GM18511 (cell line): Measurements from ENCODE around the gene FGF8.

Experiments
- ATAC-seq: cut with Tn5 transposase; IDR thresholded peaks from one replicate; pipeline ENCODE4 v1.9.1; 2021; ENCODE audit warnings: mild to moderate bottlenecking, moderate library complexity; ENCODE audit not compliant: unreplicated experiment

Gene FGF8

DNA sequence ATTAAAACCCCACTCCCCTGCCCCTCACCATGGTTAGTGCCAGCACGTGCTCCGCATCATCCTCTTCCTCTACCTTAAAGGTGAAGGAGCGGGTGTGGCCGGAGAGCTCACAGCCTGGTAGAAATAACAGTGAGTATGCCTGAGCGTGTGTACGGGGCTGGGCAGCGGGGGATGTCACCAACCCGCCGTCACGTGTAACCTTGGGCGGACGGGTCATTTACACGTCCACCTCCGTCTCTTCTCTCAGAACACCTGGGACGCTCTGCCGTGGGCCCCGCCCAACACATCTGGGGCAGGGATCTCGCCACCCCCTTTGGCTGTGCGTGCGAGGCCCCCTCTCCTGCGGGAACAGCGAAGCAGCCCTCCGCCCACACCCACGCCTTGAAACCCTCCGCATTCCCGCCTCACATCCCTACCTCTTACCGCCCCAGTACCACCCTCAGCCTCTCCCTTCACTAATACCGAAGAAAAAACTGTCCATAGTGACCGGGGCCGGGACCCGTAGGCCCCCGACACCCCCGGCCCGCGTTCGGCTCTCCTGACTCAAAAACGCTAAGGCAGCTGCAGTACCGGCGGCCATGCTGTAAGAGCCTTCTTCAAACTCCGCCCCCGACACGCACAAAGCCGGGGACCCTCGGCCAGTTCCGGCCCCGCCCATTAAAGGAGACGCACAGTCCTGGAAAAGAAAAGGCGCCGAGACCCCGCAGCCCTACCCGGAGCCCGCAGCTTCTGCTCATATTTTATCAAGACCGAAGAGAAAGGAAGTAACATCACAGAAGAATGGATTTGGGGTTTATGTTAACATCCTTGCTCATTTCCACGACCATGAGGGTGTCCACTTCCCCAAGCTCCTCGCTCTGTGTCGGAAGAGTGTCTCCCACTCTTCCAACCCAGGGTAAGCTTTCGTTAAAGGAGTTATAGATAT lies 7.2 kb upstream of the FGF8 start, which contains the start of gene NPM3:
NPM3 (minus strand) TSS at position 636 of the 925 bp plus-strand sequence; CDS start at position 580, 56 bp downstream.
- peak; percentile 69 for ATAC-seq

DNA sequence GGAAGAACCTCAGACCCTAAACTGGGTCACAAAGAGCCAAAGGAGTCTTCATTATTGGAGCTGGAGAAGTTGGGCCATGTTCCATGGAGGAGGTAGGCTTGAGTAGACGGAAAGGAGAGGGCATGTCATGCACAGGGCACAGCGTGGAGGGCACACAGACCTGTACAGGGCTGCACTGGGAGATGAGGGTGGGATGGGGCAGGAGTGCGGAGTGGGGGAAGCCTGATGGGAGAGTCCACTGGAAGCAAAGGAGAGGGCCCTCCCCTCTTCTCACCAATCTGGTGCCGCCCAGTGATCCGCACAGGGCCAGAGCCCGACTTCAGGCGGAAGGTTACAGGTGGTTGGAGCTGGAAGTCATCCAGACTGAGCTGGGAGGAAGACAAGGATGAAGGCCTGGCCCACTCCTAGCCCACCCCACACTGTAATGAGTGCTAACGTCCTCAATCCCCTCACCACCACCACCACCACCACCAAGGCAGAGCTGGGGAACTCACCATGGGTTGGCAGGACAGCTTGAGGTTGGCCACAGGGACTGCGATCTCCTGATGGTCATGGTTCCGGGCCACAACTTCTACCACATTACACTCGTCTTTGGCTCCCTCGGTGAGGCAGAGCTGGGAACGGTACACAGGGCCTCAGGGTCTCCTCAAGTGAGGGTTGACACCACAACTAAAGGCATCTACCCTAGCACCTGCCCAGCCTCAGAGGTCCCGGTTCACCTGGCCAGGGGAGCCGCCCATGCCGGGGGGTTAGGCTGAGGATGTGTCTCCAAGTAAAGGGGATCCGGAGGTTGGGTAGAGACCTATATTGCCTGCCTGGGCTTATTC lies 6.3 kb upstream of the FGF8 start:
- no peak for ATAC-seq

DNA sequence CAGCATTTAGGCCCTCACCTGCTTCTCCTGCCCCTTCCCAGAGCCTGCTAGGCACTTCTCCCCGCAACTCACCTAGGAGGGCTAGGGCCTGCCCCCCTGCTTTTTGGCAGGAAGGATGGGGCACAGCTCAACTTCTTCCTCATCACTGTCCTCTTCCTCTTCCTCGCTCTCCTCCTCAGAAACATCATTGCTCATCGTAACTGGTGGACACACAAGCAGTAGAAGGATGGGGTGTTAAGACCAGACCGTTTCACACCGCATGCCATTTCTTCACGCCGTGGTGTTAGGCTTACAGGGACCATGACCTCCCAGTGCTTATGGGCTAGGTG lies 5.7 kb upstream of the FGF8 start:
- no peak for ATAC-seq

DNA sequence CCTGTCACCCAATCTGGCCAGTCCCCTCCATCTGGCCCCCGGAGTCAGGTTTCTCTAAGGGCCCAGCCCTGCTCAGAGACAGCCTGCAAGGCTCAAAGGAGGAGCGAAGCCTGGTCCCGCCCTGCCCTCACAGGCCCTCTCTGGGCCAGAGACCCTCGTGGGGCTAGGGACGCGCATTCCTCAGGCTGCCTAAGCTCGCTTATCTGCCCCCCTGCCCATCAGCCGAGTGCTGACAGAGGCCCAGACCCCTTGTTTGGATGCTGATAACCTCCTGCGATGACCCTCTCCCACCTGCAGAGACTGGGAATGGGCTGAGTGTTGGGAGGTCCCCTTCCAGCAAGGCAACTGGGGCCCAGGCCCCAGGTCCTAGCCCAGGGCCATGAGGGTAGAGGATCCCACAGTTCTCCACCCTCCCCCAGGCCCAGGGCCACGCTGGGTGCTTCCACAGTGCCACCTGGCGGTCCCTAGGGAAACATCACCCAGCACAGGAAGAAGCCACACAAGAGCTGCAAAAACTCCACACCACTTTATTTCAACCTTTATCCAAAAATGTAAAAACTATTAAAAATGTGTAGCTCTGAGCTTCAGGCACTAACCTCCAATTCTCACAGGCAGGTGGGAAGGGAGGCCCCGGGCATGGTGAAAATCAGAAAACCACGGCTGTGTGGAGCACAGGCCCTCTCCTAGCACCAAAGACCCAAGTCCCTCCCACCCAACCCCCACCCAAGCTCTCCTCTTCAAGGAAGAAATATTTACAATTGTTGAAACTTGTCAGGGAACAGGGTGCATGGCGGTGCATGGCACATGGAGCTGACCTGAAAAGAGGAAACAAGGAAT lies 5.1 kb upstream of the FGF8 start:
- peak; percentile 46 for ATAC-seq

DNA sequence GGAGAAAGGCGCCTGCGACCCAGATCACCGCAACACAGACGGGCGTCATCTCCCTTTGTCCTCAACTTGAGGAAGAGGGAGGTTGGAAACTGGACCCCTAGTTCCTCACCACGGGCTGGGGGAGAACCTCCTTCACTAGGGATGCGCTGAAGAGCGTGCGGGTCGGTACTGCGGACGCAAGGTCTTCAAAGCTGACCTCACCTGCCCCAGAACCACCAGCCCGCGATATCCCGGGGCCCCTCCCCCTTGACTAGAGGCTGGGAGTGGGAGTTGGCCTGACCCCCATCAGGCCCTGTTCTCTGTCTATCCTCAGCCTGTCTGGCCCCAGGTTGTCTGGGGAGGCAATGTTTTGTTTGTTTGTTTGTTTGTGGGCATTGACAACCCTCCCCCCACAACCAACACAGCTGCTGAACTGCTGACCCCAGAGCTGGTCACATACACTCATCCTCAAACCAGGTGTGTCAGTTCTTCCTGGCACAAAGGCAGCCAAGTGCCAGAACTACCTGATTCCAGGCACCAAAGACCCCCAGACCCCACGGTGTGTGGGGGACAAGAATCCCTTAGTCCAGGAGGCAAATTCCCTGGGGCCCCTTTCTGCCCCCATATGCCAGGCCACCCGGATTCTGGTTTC lies 4.4 kb upstream of the FGF8 start:
- ATAC-seq: no peak

DNA sequence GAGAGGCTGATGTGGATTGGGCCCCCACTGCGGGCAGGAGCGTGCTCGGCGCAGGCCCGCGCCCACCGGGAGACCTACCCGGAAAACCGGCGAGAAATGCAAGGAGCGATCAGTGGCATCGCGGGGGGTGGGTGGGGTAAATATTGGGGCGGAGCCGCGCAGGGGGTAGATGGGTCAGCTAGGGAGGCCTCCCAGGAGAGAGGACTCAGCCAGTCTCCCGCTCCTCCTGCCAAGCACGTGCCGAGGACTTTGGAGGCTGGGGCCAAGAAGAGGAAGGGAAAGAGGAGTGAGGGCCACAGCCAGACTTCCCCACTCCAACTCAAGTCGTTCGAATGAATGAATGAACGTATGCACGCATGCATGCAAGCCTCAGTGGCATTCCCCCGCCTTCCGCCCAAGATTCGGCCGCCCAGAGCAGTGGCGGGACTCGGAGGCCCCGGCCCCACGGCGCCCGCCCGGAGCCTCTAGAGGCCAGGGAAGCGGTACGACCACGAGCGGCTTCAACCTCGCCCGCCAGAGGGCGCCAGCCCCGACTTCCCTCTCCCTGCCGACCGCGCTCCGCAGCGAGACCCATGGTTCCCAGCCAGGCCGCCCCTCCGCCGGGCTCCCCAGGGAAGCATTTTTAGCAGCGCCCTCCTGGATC lies 3.8 kb upstream of the FGF8 start:
- ATAC-seq: peak; percentile 48

DNA sequence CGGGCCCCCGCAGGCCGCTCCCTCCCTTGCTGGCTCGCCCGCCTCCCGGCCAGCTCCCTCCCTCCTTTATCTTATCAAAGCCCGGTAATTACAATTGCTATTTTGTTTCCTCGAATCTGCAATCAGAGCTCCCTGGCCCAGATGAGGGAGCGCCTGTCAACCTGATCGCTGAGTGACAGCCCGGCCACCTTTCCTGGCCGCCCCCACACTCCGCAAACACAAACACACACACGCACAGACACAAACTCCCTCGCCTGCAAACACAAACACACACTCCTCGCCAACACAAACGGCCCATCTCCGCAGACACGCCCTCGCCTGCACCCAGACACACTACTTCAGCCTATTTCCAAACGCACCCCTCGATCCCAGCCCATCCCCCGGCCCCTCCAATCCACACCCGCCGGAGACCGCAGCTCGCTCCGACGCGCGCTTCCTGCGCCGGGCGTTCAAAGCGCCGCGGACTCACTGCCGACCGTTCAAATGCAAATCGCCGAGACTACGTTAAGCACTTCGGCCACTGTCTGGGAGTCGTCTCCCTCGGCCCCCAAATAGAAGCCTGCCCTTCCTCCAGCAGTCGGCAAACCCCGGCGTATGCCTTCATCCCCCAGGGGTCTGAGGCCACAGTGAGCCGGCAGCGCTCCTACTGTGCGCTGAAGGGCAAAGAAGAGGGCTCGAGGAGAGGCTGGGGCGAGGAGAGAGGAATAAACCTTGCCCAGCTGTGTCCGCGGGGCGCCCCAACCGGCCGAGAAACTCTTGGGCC lies 3.0 kb upstream of the FGF8 start:
- no peak for ATAC-seq

DNA sequence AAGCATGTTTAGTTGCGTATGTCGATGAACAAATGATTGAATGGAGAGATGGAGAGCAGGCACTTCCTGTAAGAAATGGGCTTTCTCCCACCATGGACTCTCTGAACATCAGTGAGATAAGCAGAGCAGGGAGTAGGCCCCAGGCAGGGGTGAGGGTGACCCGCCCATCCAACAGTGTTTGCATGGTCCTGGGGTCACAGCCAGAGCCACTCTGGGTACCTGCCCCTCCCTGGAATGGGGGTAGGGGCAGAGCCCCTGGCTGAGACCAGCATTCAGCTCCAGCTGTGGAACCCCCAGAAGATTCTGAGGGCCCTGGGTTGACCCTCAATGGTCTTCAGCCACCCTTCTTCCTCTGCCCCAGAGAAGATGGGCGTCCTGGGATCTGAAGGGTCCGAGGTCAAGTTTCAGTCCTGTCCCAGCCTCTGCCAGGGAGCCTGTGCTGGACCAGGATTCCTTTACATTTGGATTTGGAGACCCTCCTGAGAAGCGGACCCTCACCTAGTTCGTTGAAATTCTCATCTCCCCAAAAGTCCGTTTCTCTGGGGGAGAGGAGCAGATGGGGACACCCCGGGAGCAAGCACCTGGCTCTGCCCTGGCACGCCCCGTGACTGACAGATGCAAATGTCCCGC lies 2.4 kb upstream of the FGF8 start:
- no peak for ATAC-seq

DNA sequence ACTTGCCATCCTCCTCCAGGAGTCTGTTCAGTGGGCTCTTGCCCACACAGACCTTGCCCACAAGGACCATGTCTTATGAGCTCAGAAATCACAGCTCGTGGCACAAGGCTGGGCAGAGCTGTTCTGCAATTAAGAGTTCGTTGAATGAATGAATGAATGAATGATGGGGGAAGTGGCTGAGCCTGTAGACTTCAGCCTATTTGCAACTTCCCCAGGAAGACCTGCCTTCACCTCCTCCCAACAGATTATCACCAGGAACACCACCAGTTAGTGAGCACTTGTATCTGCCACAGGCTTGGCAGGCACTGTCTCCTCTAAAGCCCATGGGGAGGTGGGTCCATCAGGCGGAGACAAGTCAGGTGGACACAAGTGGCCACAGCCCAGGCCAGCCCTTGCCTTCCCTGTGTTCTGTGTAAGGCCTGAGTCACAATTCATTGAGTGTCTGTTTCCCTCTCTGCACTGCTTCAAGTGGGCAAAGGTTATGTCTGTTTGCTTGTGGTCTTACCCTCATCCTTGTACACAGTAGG lies 1.8 kb upstream of the FGF8 start:
- ATAC-seq: no peak

DNA sequence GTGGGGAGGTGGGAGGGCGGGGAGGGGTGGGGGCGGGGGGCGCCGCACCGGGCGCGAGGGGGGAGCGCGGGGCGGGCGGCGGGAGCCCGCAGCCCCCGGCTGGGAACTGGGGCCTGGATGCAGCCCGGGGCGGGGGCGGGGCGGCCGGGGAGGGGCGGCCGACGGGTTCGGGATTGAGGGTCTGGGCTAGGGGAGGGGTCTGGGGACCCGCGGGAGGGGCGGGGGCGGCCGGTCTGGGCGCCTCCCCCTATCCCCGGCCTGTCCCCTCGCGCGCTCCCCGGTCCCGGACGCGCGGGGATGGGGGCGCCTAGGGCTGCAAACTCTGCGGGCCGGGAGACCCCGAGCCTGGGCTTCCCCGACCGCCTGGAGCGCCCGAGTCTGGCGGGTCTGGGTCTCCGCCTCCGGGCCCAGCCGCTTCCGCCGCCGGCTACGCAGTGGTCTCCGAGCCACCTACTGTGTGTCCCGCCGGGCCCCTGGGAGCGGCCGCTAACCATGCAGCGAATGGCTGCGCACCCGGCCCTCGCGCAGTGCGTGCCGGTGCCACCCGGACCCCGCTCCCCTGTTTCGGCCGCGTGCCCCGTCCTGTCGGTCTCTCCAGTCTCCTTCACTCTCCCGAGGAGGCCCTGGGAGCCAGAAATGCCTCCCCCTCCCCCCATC lies 375 bp upstream of the FGF8 start:
- no peak for ATAC-seq

DNA sequence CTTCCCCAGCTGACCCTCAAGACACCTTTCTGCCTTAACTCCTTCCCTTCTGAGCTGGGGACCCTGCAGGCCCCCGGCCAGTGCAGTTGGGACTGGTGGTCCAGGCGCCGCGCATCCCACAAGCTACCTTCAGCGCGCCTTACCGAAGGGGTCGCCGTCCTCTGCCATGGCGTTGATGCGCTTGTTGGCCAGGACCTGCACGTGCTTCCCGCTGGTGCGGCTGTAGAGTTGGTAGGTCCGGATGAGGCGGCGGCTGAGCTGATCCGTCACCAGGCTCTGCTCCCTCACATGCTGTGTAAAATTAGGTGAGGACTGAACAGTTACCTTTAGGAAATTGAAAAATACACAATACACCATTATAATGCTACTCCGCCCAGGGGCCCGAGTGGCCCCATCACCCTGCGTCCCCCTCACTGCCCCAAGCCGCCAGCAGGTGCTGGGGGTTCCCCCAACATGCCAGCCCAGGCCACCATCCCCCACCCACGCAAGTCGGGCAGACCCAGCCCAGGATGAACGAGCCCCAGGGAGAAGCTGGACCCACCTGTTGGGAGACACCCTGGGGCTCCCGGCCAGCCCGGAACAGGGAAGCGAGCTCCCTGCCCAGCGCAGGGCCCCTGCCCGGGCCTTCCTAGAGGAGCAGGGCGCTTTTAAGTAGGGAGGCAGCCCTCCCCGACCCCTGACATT lies 1.2 kb downstream of the FGF8 start:
- no peak for ATAC-seq

DNA sequence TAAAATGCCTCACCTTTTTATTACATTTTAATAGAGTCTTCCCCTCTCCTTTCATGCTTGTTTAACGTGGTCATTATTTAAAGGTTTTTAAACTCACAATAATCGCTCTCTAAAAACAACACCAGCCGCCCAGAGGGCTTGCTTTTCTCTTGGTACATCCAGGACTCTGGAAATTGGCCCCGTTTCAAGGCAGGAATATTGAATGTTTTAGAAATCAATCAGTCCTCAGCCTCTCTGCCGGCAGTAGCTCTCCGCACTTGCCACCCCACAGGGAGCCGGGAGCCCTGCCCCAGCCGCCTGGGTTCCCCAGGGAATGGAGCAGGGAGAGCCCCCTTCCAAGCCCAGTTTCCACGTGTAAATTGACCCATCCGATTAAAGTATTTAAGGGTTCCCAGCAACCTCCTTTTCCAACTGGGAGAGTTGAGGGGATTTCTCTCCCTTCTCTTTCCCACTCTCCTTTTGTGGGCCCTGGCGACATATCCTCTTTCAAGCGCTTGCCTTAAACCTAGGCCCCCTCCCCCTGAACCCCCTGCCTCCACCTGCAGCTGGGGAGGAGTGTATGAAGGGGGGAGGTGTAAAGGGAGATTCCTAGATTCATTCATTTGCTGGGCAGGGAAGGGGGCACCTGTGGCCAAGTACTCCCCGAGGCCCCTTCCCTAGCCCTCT lies 1.9 kb downstream of the FGF8 start:
- ATAC-seq: no peak

DNA sequence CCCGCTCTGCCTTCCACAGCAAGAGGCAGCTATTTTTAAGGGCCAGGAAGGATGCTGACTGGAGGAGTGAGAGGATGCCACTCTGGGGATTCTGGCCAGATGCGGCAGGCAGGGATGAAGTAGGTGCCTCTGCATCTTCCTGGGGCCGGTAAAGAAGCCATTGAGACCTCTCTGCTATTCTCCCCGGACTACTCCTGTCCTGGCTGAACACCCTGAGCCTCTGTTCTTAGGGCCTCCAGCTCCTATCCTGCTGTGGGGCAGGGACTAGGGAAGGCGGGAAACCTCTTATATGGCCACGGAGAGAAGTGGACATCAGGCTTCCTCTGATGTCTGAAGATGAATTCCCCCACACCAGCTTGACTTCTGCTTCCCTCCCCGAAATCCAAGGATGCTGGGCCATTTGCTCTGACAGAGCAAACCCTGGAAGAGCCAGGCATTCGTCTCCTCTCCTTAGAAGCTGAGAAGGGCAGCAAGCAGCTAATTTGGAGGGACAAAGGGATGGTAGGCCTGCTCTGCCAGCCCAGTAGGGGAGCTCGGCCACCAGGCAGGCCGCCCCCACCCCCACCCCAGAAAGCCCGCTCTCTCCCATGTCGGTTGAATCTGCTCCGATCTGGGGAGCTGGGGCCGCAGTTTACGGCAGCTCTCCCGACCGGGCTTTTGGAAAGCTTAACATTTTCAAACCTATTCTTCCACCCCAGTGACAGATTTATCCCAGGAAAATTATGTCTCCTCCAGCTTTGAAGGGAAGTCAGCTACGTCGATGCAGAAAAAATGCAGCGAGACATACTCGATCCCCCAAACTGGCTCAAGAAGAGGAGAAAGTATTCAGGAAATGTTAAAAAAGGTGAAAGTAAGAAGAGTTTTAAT lies 2.8 kb downstream of the FGF8 start:
- ATAC-seq: no peak

DNA sequence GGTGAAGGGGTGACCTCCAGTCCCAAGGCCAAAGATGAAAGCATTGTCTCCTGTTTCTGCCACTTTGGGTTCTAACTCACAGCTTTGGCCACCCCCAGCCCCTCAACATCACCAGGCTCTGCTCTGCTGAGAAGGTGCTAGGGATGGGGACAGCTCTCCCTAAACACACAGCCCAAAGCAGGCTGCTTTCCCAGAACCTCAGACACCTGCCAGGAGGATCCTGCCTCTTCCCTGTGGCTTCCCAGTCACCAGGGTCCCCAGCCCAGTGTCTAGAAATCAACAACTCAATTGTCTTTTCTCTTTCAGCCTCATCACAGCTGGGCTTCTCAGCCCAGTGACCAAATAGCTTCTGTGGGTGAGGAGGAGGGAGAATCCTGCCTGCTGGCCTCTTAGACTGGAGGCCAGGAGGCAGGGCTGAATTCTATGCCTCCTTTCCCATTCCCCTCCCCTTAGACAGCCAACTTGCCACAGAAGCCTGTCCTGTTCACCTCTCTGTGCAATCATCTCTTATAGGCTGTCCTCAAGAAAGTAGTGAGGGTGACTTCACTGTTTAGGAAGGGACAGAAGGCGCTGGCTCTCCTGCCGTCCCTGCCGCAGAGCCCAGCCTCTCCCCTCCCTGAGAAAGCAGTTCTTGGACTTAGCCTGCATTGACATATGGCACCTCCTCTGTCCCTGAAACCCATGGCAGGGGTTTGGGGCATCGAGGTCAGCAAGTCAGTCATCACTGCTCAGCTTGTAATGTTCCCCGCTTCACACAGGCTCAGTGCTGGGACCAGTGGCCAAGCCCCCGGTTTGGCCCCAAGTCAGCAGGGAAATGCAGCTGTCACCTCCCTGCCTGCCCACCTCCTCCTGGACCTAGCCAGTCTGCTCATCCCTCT lies 3.7 kb downstream of the FGF8 start:
- ATAC-seq: no peak

DNA sequence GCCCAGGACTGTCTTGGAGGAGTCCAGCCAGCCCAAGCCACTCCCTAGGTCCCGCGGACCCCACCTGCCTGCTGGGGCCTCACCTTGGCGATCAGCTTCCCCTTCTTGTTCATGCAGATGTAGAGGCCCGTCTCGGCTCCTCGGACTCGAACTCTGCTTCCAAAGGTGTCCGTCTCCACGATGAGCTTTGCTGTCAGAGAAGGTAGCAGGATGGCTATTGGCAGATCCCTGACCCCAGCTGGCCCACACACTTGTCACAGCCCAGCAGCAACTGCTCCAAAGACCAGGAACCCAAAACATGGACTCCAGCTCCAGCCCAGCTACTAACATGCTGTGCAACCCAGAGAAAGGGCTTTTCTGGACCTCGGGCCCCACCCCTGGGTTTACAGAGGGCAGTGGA lies 4.5 kb downstream of the FGF8 start:
- ATAC-seq: no peak
